GM12878 (cell line): ENCODE measurements around the gene AGAP9. TPM values are rescaled to one million over a fixed set of nuclear protein-coding genes. Genes with fewer than 3 reads are reported as not detected.
"Not testable (repeated sequence)": the region's sequence is repeated elsewhere in the genome, so short reads cannot be mapped to it uniquely, and the experiment has no call there.

Experiments
- ATAC-seq: fragments of 200-7000 bp; cut with Tn5 transposase; 3 replicates; pipeline ENCODE4 v1.9.1; 2020; ENCODE audit warnings: mild to moderate bottlenecking, moderate library complexity
- BruUV-seq: library from RNA; stranded (reverse); fragments of 400-500 nt; replicated peaks from 2 replicates; lab custom pipeline; 2021; lab: Mats Ljungman, UMichigan
- CTCF ChIA-PET: fragments of 300-600 bp; sonication (Branson Sonifier 250); formaldehyde crosslinking; extraction: SDS; loops from one replicate; lab custom pipeline; 2021; ENCODE audit warnings: inconsistent platforms; lab: Yijun Ruan, JAX
- POLR2A ChIA-PET: fragments of 350-600 bp; formaldehyde crosslinking; extraction: SDS; loops from one replicate; lab custom pipeline; 2021; ENCODE audit warnings: inconsistent platforms; lab: Charles Lee
- RAD21 ChIA-PET: fragments of 300-600 bp; sonication (Branson Sonifier 250); formaldehyde crosslinking; loops from one replicate; lab custom pipeline; 2023; ENCODE audit warnings: antibody characterized with exemption; ENCODE audit not compliant: unreplicated experiment; lab: Charles Lee
- SMC1A ChIA-PET: fragments of 300-600 bp; sonication (Branson Sonifier 250); formaldehyde crosslinking; loops from one replicate; lab custom pipeline; 2023; ENCODE audit not compliant: unreplicated experiment, uncharacterized antibody; lab: Charles Lee
- DNase-seq: peaks from one replicate; pipeline ENCODE4 v3.0.0-alpha.2; 2011; ENCODE audit warnings: low read depth, low spot score
- FAIRE-seq: peaks from 3 replicates; lab custom pipeline; 2011; peaks lifted over from hg19 to GRCh38; lab: Jason Lieb, UNC
- H2AFZ ChIP-seq: 2 replicates; pipeline ENCODE4 v1.6.0; 2011; ENCODE audit warnings: low read depth, low read length, control low read depth; ENCODE audit not compliant: control insufficient read depth
- H3K27ac ChIP-seq: 2 replicates; pipeline ENCODE4 v1.5.1; 2011; ENCODE audit warnings: control low read depth; ENCODE audit not compliant: control insufficient read depth, insufficient read depth
- H3K27me3 ChIP-seq, 2 experiments: replicated peaks in 1 of 2; 2 replicates each; pipeline versions ENCODE4 v1.6.0 to v1.6.1; 2011; ENCODE audit warnings: low read length in 1 of 2; ENCODE audit not compliant: control insufficient read depth in 2 of 2, insufficient read depth in 2 of 2
- H3K36me3 ChIP-seq, 2 experiments: 2 replicates each; pipeline ENCODE4 v1.5.1; 2011; ENCODE audit warnings: low read length in 1 of 2; ENCODE audit not compliant: control insufficient read depth in 2 of 2, insufficient read depth in 2 of 2
- H3K4me1 ChIP-seq: 2 replicates; pipeline ENCODE4 v1.6.1; 2011; ENCODE audit warnings: mild to moderate bottlenecking, low read length, moderate library complexity, mixed read lengths; ENCODE audit not compliant: control insufficient read depth, insufficient read depth
- H3K4me2 ChIP-seq: 2 replicates; pipeline ENCODE4 v1.6.0; 2011; ENCODE audit warnings: control low read depth; ENCODE audit not compliant: control insufficient read depth, insufficient read depth
- H3K4me3 ChIP-seq: fragments of 200-600 bp; sonication (generic); 2 replicates; pipeline ENCODE4 v1.5.1; 2016
- H3K79me2 ChIP-seq: 2 replicates; pipeline ENCODE4 v1.6.0; 2011; ENCODE audit warnings: low read length; ENCODE audit not compliant: control insufficient read depth, insufficient read depth
- H3K9ac ChIP-seq: 2 replicates; pipeline ENCODE4 v1.8.0; 2011; ENCODE audit warnings: low read length, control low read depth, mixed read lengths; ENCODE audit not compliant: control insufficient read depth, insufficient read depth
- H3K9me3 ChIP-seq: replicated peaks from 3 replicates; pipeline ENCODE4 v1.5.1; 2011; ENCODE audit warnings: mild to moderate bottlenecking, low read length; ENCODE audit not compliant: control insufficient read depth, insufficient read depth
- H4K20me1 ChIP-seq: 2 replicates; pipeline ENCODE4 v1.6.0; 2011; ENCODE audit not compliant: control insufficient read depth, insufficient read depth
- WGBS: methylation state at CpG from one replicate; pipeline ENCODE4 v1.1.6; 2016; ENCODE audit warnings: low lambda C conversion rate; ENCODE audit not compliant: insufficient replicate concordance, insufficient coverage; ENCODE audit errors: missing lambda C conversion rate; 5-methylcytosine and 5-hydroxymethylcytosine counted together
- in situ Hi-C: fragments of 300-500 bp; cut with MboI; formaldehyde crosslinking; loops from 9 replicates; pipeline ENCODE4 v1.14.3; 2018; ENCODE audit warnings: mixed read lengths
- intact Hi-C: fragments of 100-400 bp; cut with micrococcal nuclease; formaldehyde crosslinking; loops from one replicate; pipeline ENCODE4 v1.14.2; 2022; ENCODE audit not compliant: unreplicated experiment
- polyA plus RNA-seq, 11 experiments: library from polyadenylated mRNA; depleted of rRNA in 4 of 11; unstranded in 6 of 11; stranded (reverse) in 5 of 11; fragments of >200 nt; fragmentation: Nextera tagmentation in 4 of 11; fragmentation: Illumina TruSeq in 1 of 11; extraction: Ambion mirVana in 4 of 11; extraction: Trizol in 1 of 11; gene quantifications; 1 replicate in 1 of 11; 2 replicates in 10 of 11; pipeline versions ENCODE4 v1.2.1 to v1.2.3, GENCODE V29; 2011 to 2016; ENCODE audit warnings: inconsistent platforms in 2 of 11, missing spikeins in 2 of 11, low read depth in 1 of 11
- total RNA-seq, 4 experiments: library from RNA; depleted of rRNA in 3 of 4; stranded (reverse); fragments of >200 nt in 3 of 4; fragmentation: Illumina TruSeq in 1 of 4; extraction: Trizol in 1 of 4; gene quantifications; 2 replicates each; pipeline versions ENCODE4 v1.2.1 to v1.2.3, GENCODE V29; 2013 to 2021

Gene AGAP9
- total and polyA plus RNA-seq, 10 of the 15 experiments (the other 5 are each of a cell fraction or from before 2014, with no cell fraction given): 0.32 to 8.8 (median 3.6) TPM

DNA sequence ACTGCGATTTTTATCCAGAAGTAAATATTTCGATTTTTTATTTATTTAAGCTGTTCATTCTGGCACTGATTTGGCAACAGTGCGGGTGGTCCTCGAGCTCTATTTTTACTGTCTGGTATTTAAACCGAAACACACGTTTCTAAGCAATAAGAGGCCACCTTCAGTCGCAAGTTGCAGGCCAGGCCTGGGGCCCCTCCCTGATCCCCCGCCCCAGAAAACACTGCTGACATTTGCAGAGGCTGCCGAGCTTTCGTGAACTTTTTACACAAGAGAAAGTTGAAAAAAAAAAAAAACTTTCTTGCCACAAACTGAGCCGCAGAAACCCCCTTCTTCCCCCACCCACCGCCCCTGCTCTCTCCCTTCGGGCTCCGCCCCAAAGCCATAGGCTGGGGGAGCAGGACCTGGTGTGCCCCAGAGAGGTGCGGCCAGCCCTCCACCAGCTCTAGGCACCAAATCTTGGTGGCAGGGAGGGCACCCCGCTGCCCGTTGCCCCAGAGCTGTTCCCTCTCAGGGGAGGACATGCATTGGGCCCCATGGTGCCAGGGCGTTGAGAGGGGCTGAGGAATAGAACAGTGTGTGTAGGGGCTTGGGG lies 42.8 kb upstream of the AGAP9 start:
- H3K27me3 ChIP-seq, SMC1A ChIA-PET, H3K4me1 ChIP-seq, H3K79me2 ChIP-seq, H3K9me3 ChIP-seq, FAIRE-seq, H3K4me2 ChIP-seq, CTCF ChIA-PET, ATAC-seq, H3K27ac ChIP-seq, DNase-seq, intact Hi-C loops, in situ Hi-C loops, RAD21 ChIA-PET, POLR2A ChIA-PET, H2AFZ ChIP-seq, BruUV-seq, H3K9ac ChIP-seq, H3K4me3 ChIP-seq, H4K20me1 ChIP-seq, H3K36me3 ChIP-seq: not testable (repeated sequence)
- WGBS: 48% methylated on average over 8 of the region's 18 CpGs

GRCh38 chr10:47565517-47565920 lies 42.1 kb upstream of the AGAP9 start:
- H3K4me3 ChIP-seq, SMC1A ChIA-PET, FAIRE-seq, POLR2A ChIA-PET, H3K9me3 ChIP-seq, H4K20me1 ChIP-seq, H3K4me1 ChIP-seq, intact Hi-C loops, H3K9ac ChIP-seq, H3K36me3 ChIP-seq, in situ Hi-C loops, H3K4me2 ChIP-seq, H3K27me3 ChIP-seq, DNase-seq, ATAC-seq, BruUV-seq, RAD21 ChIA-PET, H3K27ac ChIP-seq, H2AFZ ChIP-seq, CTCF ChIA-PET, H3K79me2 ChIP-seq: not testable (repeated sequence)
- 86% methylated on average over 18 of the region's 47 CpGs for WGBS

- H3K4me1 ChIP-seq, DNase-seq, BruUV-seq, H3K27me3 ChIP-seq, in situ Hi-C loops, H4K20me1 ChIP-seq, CTCF ChIA-PET, RAD21 ChIA-PET, FAIRE-seq, H3K9ac ChIP-seq, H3K4me3 ChIP-seq, intact Hi-C loops, POLR2A ChIA-PET, H3K9me3 ChIP-seq, H3K27ac ChIP-seq, H2AFZ ChIP-seq, H3K36me3 ChIP-seq, H3K79me2 ChIP-seq, H3K4me2 ChIP-seq, ATAC-seq, SMC1A ChIA-PET: not testable (repeated sequence)
- 97% methylated on average over 15 of the region's 27 CpGs for WGBS
Observed at GRCh38 chr10:47564953-47565352, 41.5 kb upstream of the AGAP9 start.

DNA sequence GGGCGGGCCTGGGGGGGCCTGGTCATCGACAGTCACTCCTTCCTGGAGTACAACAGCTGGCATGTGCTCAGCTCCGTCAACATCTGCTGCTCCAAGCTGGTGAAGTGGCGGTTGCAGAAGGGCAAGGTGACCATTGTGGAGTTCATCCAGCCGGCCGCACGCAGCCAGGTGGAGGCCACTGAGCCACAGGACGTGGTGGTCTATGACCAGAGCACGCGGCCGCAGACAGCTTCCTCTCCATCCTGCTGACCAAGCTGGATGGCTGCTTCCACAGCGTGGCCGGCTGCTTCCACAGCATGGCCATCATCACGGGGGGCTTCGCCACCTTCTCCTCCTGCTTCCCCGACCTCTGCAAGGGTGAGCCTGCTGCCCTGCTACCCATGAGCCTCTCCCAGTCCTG lies 40.9 kb upstream of the AGAP9 start:
- H2AFZ ChIP-seq, H3K4me1 ChIP-seq, H3K27me3 ChIP-seq, H3K4me2 ChIP-seq, H3K9ac ChIP-seq, ATAC-seq, H3K9me3 ChIP-seq, DNase-seq, BruUV-seq, POLR2A ChIA-PET, CTCF ChIA-PET, H3K36me3 ChIP-seq, SMC1A ChIA-PET, H3K27ac ChIP-seq, in situ Hi-C loops, H3K79me2 ChIP-seq, FAIRE-seq, intact Hi-C loops, H4K20me1 ChIP-seq, H3K4me3 ChIP-seq, RAD21 ChIA-PET: not testable (repeated sequence)
- 65% methylated on average over 4 of the region's 16 CpGs for WGBS
